HepG2 (cell line): ENCODE data around the gene RETREG2.

Experiments
- GLI4 ChIP-seq: sonication (generic); formaldehyde crosslinking; IDR thresholded peaks from 2 replicates; pipeline ENCODE4 v1.5.1; 2020; ENCODE audit warnings: missing genetic modification reagents, mild to moderate bottlenecking, moderate library complexity, borderline replicate concordance
- IRX3 ChIP-seq: sonication (generic); formaldehyde crosslinking; IDR thresholded peaks from 2 replicates; pipeline ENCODE4 v1.8.1; 2023; ENCODE audit warnings: mild to moderate bottlenecking, low read depth, missing genetic modification reagents, borderline replicate concordance
- PATZ1 ChIP-seq: sonication (generic); formaldehyde crosslinking; IDR thresholded peaks from 2 replicates; pipeline ENCODE4 v1.4.0; 2020; ENCODE audit warnings: missing genetic modification reagents
- POLR2AphosphoS5 ChIP-seq: IDR thresholded peaks from 2 replicates; pipeline ENCODE4 v1.6.1; 2012; ENCODE audit warnings: low read depth, low read length
- SNAPC2 ChIP-seq: sonication (generic); formaldehyde crosslinking; IDR thresholded peaks from 2 replicates; pipeline ENCODE4 v1.8.1; 2022; ENCODE audit warnings: mild to moderate bottlenecking, missing genetic modification reagents
- SP1 ChIP-seq, 2 experiments: fragments of 450-650 bp in 1 of 2; sonication (generic) in 1 of 2; formaldehyde crosslinking in 1 of 2; IDR thresholded peaks; 2 replicates each; pipeline versions ENCODE4 v1.4.0 to v1.6.1; 2016 to 2020; ENCODE audit warnings: missing genetic modification reagents in 1 of 2
- ZBTB33 ChIP-seq: sonication (generic); formaldehyde crosslinking; IDR thresholded peaks from 2 replicates; pipeline ENCODE4 v1.4.0; 2020; ENCODE audit warnings: missing genetic modification reagents

GRCh38 chr2:219178377-219179175 is 501 bp downstream of the RETREG2 start:
- no peak for TF ChIP-seq SP1 (IDR thresholded peaks at IDR 0.05)
- TF ChIP-seq SP1 (CRISPR knock-in tag; IDR thresholded peaks at IDR 0.05) = 0 out of 2 replicates have a peak, but pooled peaks have one; percentile 7
- peak; percentile 2; the same call in 1 of the 2 replicates for TF ChIP-seq PATZ1 (CRISPR knock-in tag)
- no peak for TF ChIP-seq SNAPC2 (CRISPR knock-in tag)
- TF ChIP-seq POLR2AphosphoS5 = no peak
- TF ChIP-seq ZBTB33 = no peak
- no peak for TF ChIP-seq GLI4 (CRISPR knock-in tag)
- TF ChIP-seq IRX3 = no peak
